AG04450 (cell line): ENCODE measurements around the gene CARS1. TPM values are rescaled to one million over a fixed set of nuclear protein-coding genes. Genes with fewer than 3 reads are reported as not detected.

Experiments used
- CTCF ChIA-PET: fragments of 300-600, 350-600 bp; formaldehyde crosslinking; extraction: SDS; loops from one replicate; lab custom pipeline; 2022; ENCODE audit warnings: antibody characterized with exemption, inconsistent platforms; lab: Charles Lee
- POLR2A ChIA-PET: fragments of 350-600 bp; formaldehyde crosslinking; extraction: SDS; loops from one replicate; lab custom pipeline; 2021; ENCODE audit warnings: antibody characterized with exemption, inconsistent platforms; lab: Yijun Ruan, JAX
- DNase-seq: peaks from one replicate; pipeline ENCODE4 v3.0.0-alpha.2; 2011; ENCODE audit warnings: low read depth, low spot score
- H3K27ac ChIP-seq: one replicate; pipeline ENCODE4 v1.5.1; 2012; ENCODE audit warnings: low read depth, low read length, control low read depth
- H3K27me3 ChIP-seq: one replicate; pipeline ENCODE4 v1.6.0; 2012; ENCODE audit warnings: low read length; ENCODE audit not compliant: control insufficient read depth, insufficient read depth
- H3K4me3 ChIP-seq: 2 replicates; pipeline ENCODE4 v1.5.1; 2011; ENCODE audit warnings: mild to moderate bottlenecking, low read depth, low read length, control low read depth
- H3K9me3 ChIP-seq: 2 replicates; pipeline ENCODE4 v1.5.1; 2012; ENCODE audit warnings: low read length; ENCODE audit not compliant: control insufficient read depth, insufficient read depth
- polyA plus RNA-seq: library from polyadenylated mRNA; depleted of rRNA; stranded (reverse); fragments of >200 nt; gene quantifications from 2 replicates; pipeline ENCODE4 v1.2.3, GENCODE V29; 2011
- TF ChIP-seq, protein P1 (sequence below): IDR thresholded peaks from 2 replicates; pipeline ENCODE4 v1.5.1; 2011; ENCODE audit warnings: low read depth, low read length, control low read depth, inconsistent platforms

CARS1 gene
- polyA plus RNA-seq, 1 experiment: 139 TPM

- H3K27ac ChIP-seq: no peak overlapping the region
- H3K27me3 ChIP-seq: no peaks in the 10 kb centered on the region
- no peak for DNase-seq
- ChIA-PET POLR2A (interaction anchor here (1.2 kb wide), 2 partner anchors 42 to 54 kb away, joined by 3 to 7 read pairs; no protein-coding TSS in a partner anchor), CTCF (interaction anchor here (0.6 to 3.8 kb wide), 27 partner anchors 11 to 560 kb away, joined by 3 to 61 read pairs (median 4); no protein-coding TSS in a partner anchor)
- H3K4me3 ChIP-seq: no peak overlapping the region
- TF ChIP-seq, protein P1, sequence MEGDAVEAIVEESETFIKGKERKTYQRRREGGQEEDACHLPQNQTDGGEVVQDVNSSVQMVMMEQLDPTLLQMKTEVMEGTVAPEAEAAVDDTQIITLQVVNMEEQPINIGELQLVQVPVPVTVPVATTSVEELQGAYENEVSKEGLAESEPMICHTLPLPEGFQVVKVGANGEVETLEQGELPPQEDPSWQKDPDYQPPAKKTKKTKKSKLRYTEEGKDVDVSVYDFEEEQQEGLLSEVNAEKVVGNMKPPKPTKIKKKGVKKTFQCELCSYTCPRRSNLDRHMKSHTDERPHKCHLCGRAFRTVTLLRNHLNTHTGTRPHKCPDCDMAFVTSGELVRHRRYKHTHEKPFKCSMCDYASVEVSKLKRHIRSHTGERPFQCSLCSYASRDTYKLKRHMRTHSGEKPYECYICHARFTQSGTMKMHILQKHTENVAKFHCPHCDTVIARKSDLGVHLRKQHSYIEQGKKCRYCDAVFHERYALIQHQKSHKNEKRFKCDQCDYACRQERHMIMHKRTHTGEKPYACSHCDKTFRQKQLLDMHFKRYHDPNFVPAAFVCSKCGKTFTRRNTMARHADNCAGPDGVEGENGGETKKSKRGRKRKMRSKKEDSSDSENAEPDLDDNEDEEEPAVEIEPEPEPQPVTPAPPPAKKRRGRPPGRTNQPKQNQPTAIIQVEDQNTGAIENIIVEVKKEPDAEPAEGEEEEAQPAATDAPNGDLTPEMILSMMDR: peak; percentile 95
- H3K9me3 ChIP-seq: no peaks in the 10 kb centered on the region; the same call in 1 of the 2 replicates
Measured at GRCh38 chr11:3091846-3092602, 34.8 kb upstream of the CARS1 start.

GRCh38 chr11:3091081-3091845 lies 34.0 kb upstream of the CARS1 start:
- TF ChIP-seq, protein P1: no peak
- H3K27ac ChIP-seq: no peak overlapping the region
- no peaks in the 10 kb centered on the region for H3K27me3 ChIP-seq
- no peak for DNase-seq
- no peak overlapping the region for H3K4me3 ChIP-seq
- no peaks in the 10 kb centered on the region; the same call in 1 of the 2 replicates for H3K9me3 ChIP-seq
- ChIA-PET POLR2A (interaction anchor here (1.2 kb wide), 2 partner anchors 42 to 53 kb away, joined by 3 to 7 read pairs; no protein-coding TSS in a partner anchor), CTCF (interaction anchor here (0.6 to 3.8 kb wide), 28 partner anchors 10 to 559 kb away, joined by 3 to 61 read pairs (median 4); no protein-coding TSS in a partner anchor)

DNA sequence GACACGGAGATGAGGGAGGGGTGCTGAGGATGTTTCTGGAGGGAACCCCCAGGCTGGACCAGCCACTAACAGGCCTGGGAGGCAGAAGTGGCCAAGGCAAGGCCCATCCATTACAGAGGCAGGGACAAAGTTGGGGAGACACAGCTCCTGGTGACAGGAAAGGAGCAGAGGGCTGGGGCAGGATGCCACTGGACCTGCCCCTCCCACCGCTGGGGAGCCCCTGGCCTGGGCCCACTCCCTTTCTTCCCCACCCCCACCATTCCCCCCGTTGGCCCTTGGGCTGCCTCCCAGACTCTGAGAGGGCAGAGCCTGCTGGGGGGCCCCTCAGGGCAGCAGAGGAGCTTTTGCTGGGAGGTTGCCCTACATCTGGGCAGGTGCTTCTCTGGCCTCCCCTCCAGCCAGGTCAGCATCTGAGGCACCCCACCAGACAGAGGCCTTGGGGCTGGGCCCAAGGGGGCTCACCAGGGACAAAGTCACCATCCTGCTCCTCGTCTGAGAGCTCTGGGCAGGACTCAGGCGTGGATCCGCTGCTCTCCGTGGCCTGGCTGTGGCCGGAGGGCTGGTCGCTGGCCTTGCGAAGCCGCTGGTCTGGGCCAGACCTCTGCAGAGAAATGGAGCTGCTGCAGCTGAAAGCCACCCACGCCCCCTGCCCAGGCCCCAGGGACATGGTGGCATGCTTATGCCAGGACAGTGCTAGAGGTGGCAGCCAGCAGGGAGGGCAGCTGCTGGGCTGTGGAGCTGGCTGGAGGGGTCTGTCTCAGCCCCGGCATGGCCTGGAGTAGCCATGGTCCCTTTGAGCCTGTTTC lies 33.1 kb upstream of the CARS1 start:
- H3K27me3 ChIP-seq: no peaks in the 10 kb centered on the region
- ChIA-PET CTCF (interaction anchor here (0.6 to 3.8 kb wide), 11 partner anchors 9 to 52 kb away, joined by 3 to 61 read pairs (median 6); no protein-coding TSS in a partner anchor), POLR2A (no interaction called here)
- TF ChIP-seq, protein P1: no peak
- H3K4me3 ChIP-seq: no peak overlapping the region
- no peaks in the 10 kb centered on the region; the same call in 1 of the 2 replicates for H3K9me3 ChIP-seq
- DNase-seq: no peak
- no peak overlapping the region for H3K27ac ChIP-seq

DNA sequence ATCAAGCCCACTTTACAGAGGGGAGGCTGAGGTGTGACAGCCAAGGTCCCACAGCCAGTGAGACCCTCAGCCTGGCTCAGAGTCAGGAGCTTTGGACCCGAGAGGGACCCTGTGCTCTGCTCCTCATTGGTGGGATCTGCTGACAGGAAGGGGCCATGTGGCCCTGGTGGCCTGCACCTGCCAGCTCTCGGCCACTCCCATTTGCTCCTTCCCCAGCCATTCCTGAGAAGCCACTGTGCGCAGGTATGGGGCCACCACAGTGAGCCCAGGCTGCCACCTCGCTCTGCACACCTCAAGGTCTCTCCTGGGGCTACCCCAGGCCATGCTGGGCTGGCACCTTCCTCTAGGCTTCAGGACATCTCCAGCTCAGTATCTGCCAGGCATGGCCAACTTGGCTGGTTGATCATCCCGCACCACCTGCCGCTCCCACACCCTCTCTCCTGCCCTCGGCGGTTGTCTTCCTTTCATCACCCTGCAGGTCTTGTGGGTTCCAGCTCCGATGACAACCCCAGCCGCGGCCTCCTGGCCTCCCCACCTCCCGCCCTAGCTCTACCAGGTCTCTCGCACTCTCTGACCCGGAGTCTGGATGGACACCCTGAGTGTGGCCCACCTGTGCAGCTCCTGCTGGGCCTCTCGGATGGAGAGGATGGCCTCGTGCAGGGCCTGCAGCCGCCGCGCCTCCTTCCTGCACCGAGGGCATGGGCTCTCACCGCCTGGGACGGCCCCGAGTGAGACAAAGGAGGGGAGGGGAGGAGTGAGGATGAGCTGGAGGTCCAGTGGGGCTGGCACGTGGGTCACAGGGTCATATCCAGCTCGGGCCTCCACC lies 32.2 kb upstream of the CARS1 start:
- TF ChIP-seq, protein P1: no peak
- DNase-seq: no peak
- Histone ChIP-seq H3K4me3 (no peak overlapping the region), H3K27ac (no peak overlapping the region), H3K27me3 (no peaks in the 10 kb centered on the region), H3K9me3 (no peaks in the 10 kb centered on the region; the same call in 1 of the 2 replicates)
- ChIA-PET POLR2A (no interaction called here), CTCF (interaction anchor here (0.6 to 3.8 kb wide), 3 partner anchors 8 to 51 kb away, joined by 3 to 61 read pairs (median 4); no protein-coding TSS in a partner anchor)
